Sigmoid colon (tissue), 7 donors: ENCODE results near the gene SAMD11. TPM values are rescaled to one million over a fixed set of nuclear protein-coding genes. Genes with fewer than 3 reads are reported as not detected.
"Not testable (repeated sequence)": the region's sequence is repeated elsewhere in the genome, so short reads cannot be mapped to it uniquely, and the experiment has no call there.

Source experiments
- DNase-seq: peaks from one replicate; pipeline ENCODE4 v3.0.0-alpha.2; 2019
- H3K27ac ChIP-seq, 4 donors: fragments of 200-600 bp; sonication (generic); one replicate each; pipeline ENCODE4 v1.5.1; 2016 to 2019; ENCODE audit warnings: mild to moderate bottlenecking in 1 of 4
- H3K27me3 ChIP-seq, 3 donors: fragments of 200-600 bp; sonication (generic); one replicate each; pipeline ENCODE4 v1.5.1; 2019; ENCODE audit warnings: mild to moderate bottlenecking in 1 of 3
- H3K36me3 ChIP-seq, 4 donors: fragments of 200-600 bp; sonication (generic); one replicate each; pipeline ENCODE4 v1.5.1; 2016 to 2019
- H3K4me1 ChIP-seq, 4 donors: fragments of 200-600 bp; sonication (generic); one replicate each; pipeline ENCODE4 v1.5.1; 2017 to 2019
- H3K4me3 ChIP-seq, 4 donors: fragments of 200-600 bp; sonication (generic); one replicate each; pipeline ENCODE4 v1.5.1; 2017 to 2019; ENCODE audit warnings: mild to moderate bottlenecking in 2 of 4, moderate library complexity in 1 of 4
- H3K9me3 ChIP-seq, 4 donors: fragments of 200-600 bp in 3 of 4; sonication (generic) in 3 of 4; one replicate each; pipeline versions ENCODE4 v1.5.1 to v1.6.1; 2013 to 2019
- CTCF ChIP-seq, 4 experiments: fragments of 450-650 bp in 3 of 4; fragments of 200-600 bp in 1 of 4; IDR thresholded peaks; one replicate each; pipeline ENCODE4 v1.5.1; 2016 to 2019; ENCODE audit warnings: antibody characterized with exemption in 4 of 4, mild to moderate bottlenecking in 3 of 4, moderate library complexity in 2 of 4
- EP300 ChIP-seq, 4 donors: sonication (generic); formaldehyde crosslinking; IDR thresholded peaks; one replicate each; pipeline ENCODE4 v1.6.1; 2017; ENCODE audit warnings: antibody characterized with exemption in 4 of 4
- POLR2A ChIP-seq, 2 donors: fragments of 450-650 bp; IDR thresholded peaks; one replicate each; pipeline ENCODE4 v1.6.1; 2016; ENCODE audit warnings: antibody characterized with exemption in 2 of 2, mild to moderate bottlenecking in 2 of 2, moderate library complexity in 2 of 2
- POLR2AphosphoS5 ChIP-seq, 4 donors: sonication (generic); formaldehyde crosslinking; IDR thresholded peaks; one replicate each; pipeline ENCODE4 v1.6.1; 2017; ENCODE audit warnings: antibody characterized with exemption in 4 of 4
- WGBS, 2 donors: extraction: QIAGEN DNeasy Blood & Tissue Kit; methylation state at CpG; one replicate each; pipeline ENCODE4 v1.1.7; 2013; 5-methylcytosine and 5-hydroxymethylcytosine counted together
- intact Hi-C: fragments of 100-400 bp; cut with DNase I; formaldehyde crosslinking; loops from one replicate; pipeline ENCODE4 v1.15.1; 2023
- polyA plus RNA-seq, 3 donors: library from polyadenylated mRNA; stranded (reverse); fragments of 200-250 nt; gene quantifications; one replicate each; pipeline ENCODE4 v1.2.3, GENCODE V29; 2013
- total RNA-seq, 4 donors: library from RNA; depleted of rRNA; stranded (reverse); fragments of >200 nt; gene quantifications; one replicate each; pipeline ENCODE4 v1.1.0, GENCODE V29; 2016
- donor health status: healthy with polysubstance abuse.
- donor health status: Bipolar disorder and iron deficiency.
- donor health status: healthy.

The SAMD11 gene
- total RNA-seq (1 to 10 TPM; 2.1 to 4.6 (median 4.2) TPM), polyA plus RNA-seq (1 to 10 TPM in 2 of 3 donors, under 1 TPM in 1; 0.60 to 4.9 (median 3.7) TPM)

- TF ChIP-seq EP300 (IDR thresholded peaks at IDR 0.05) (no peak), POLR2A (IDR thresholded peaks at IDR 0.05) (no peak), POLR2AphosphoS5 (IDR thresholded peaks at IDR 0.05) (no peak), CTCF (IDR thresholded peaks at IDR 0.05) (no peak)
- DNase-seq, result peak; percentile 91
- Histone ChIP-seq H3K27me3 (peaks cover 26 to 89% (median 50%) of the 10 kb centered on the region in 3 donors), H3K36me3 (no peaks in the 10 kb centered on the region), H3K4me1 (peaks cover 2 to 54% (median 46%) of the 10 kb centered on the region in 4 donors), H3K9me3 (no peaks in the 10 kb centered on the region), H3K27ac (peak within 1 kb of the TSS; percentile 12 to 48 (median 40)), H3K4me3 (peak within 1 kb of the TSS; percentile 12 to 58 (median 52))
- intact Hi-C loops, result loop anchor here (2.0 kb wide), 1 partner anchor 19 kb away; no protein-coding TSS in a partner anchor
- 1 to 4% methylated on average over 72 of the region's 72 CpGs for WGBS, 2 donors
Observed at GRCh38 chr1:923131-923990, at the start of gene SAMD11. Gene SAMD11 (plus strand): TSS chr1:923923. CDS start chr1:924432, 509 bp downstream.

- H3K4me3 ChIP-seq, H3K27ac ChIP-seq, H3K27me3 ChIP-seq, H3K4me1 ChIP-seq, H3K9me3 ChIP-seq, DNase-seq, intact Hi-C loops, H3K36me3 ChIP-seq: not testable (repeated sequence)
- WGBS, 2 donors, result 77 to 83% methylated on average over 8 of the region's 8 CpGs
Observed at GRCh38 chr1:876428-877208, 47.1 kb upstream of the SAMD11 start.

- H3K4me1 ChIP-seq, H3K27ac ChIP-seq, H3K4me3 ChIP-seq, H3K9me3 ChIP-seq, intact Hi-C loops, H3K27me3 ChIP-seq, H3K36me3 ChIP-seq, DNase-seq: not testable (repeated sequence)
- 78 to 80% methylated on average over 5 of the region's 5 CpGs for WGBS, 2 donors
Observed at GRCh38 chr1:877209-877986, 46.3 kb upstream of the SAMD11 start.

- intact Hi-C loops, H3K27ac ChIP-seq, H3K4me1 ChIP-seq, H3K27me3 ChIP-seq, DNase-seq, H3K4me3 ChIP-seq, H3K9me3 ChIP-seq, H3K36me3 ChIP-seq: not testable (repeated sequence)
- 31 to 50% methylated on average over 2 of the region's 2 CpGs for WGBS, 2 donors
Observed at GRCh38 chr1:880511-880910, 43.2 kb upstream of the SAMD11 start.

- DNase-seq, H3K27me3 ChIP-seq, intact Hi-C loops, H3K27ac ChIP-seq, H3K4me1 ChIP-seq, H3K36me3 ChIP-seq, H3K9me3 ChIP-seq, H3K4me3 ChIP-seq: not testable (repeated sequence)
- 75 to 84% methylated on average over 2 of the region's 2 CpGs for WGBS, 2 donors
Observed at GRCh38 chr1:880915-881314, 42.8 kb upstream of the SAMD11 start.

GRCh38 chr1:886311-886710 lies 37.4 kb upstream of the SAMD11 start:
- H3K27ac ChIP-seq, result no peak overlapping the region
- 82 to 88% methylated on average over 1 of the region's 1 CpG for WGBS, 2 donors
- intact Hi-C loops, result no loop called here
- peaks cover 0 to 14% (median 0%) of the 10 kb centered on the region in 3 donors for H3K27me3 ChIP-seq
- H3K36me3 ChIP-seq, result no peaks in the 10 kb centered on the region
- no peaks in the 10 kb centered on the region for H3K4me1 ChIP-seq
- no peaks in the 10 kb centered on the region for H3K9me3 ChIP-seq
- DNase-seq, result no peak
- no peak for TF ChIP-seq POLR2A (IDR thresholded peaks at IDR 0.05)
- no peak for TF ChIP-seq EP300 (IDR thresholded peaks at IDR 0.05)
- TF ChIP-seq POLR2AphosphoS5 (IDR thresholded peaks at IDR 0.05), result no peak
- no peak for TF ChIP-seq CTCF (IDR thresholded peaks at IDR 0.05)
- no peak overlapping the region for H3K4me3 ChIP-seq
